ENCODE results near the gene DISC1.
A peak's percentile ranks its signal among the peaks of the same experiment; 100 is the strongest.

DISC1 gene

GRCh38 chr1:231855926-231856325 is 229.3 kb downstream of the DISC1 start:
- no peak for DNase-seq (ENCODE audit: low read depth)

GRCh38 chr1:231856426-231856825 is 229.8 kb downstream of the DISC1 start:
- DNase-seq (ENCODE audit: low read depth), result no peak

GRCh38 chr1:231856894-231857293 is 230.3 kb downstream of the DISC1 start:
- no peak for DNase-seq (ENCODE audit: low read depth)

- DNase-seq (ENCODE audit: low read depth), result no peak
These were observed 231.1 kb downstream of the DISC1 start for GRCh38 chr1:231857609-231858135.

- no peak for DNase-seq (ENCODE audit: low read depth)
These were observed 233.9 kb downstream of the DISC1 start for GRCh38 chr1:231860221-231861088.

- no peak for DNase-seq (ENCODE audit: low read depth)
These were observed 235.2 kb downstream of the DISC1 start for GRCh38 chr1:231861541-231862481.

GRCh38 chr1:231862611-231863010 is 236.0 kb downstream of the DISC1 start:
- no peak for DNase-seq (ENCODE audit: low read depth)

GRCh38 chr1:231865331-231865730 is 238.7 kb downstream of the DISC1 start:
- no peak for DNase-seq (ENCODE audit: low read depth)

GRCh38 chr1:231866392-231867331 is 240.1 kb downstream of the DISC1 start:
- DNase-seq (ENCODE audit: low read depth), result peak; percentile 31

GRCh38 chr1:231867607-231868006 is 241.0 kb downstream of the DISC1 start:
- no peak for DNase-seq (ENCODE audit: low read depth)

GRCh38 chr1:231869364-231869763 is 242.8 kb downstream of the DISC1 start:
- no peak for DNase-seq (ENCODE audit: low read depth)

- DNase-seq (ENCODE audit: low read depth), result no peak
These were observed 244.9 kb downstream of the DISC1 start for GRCh38 chr1:231871471-231871870.

- DNase-seq (ENCODE audit: low read depth), result no peak
These were observed 245.3 kb downstream of the DISC1 start for GRCh38 chr1:231871878-231872277.

- DNase-seq (ENCODE audit: low read depth), result no peak
These were observed 245.9 kb downstream of the DISC1 start for GRCh38 chr1:231872461-231872910.

GRCh38 chr1:231878737-231879136 is 252.1 kb downstream of the DISC1 start:
- DNase-seq (ENCODE audit: low read depth), result no peak

- DNase-seq (ENCODE audit: low read depth), result no peak
These were observed 252.7 kb downstream of the DISC1 start for GRCh38 chr1:231879296-231879695.

GRCh38 chr1:231882333-231882732 is 255.7 kb downstream of the DISC1 start:
- no peak for DNase-seq (ENCODE audit: low read depth)

GRCh38 chr1:231882790-231883189 is 256.2 kb downstream of the DISC1 start:
- no peak for DNase-seq (ENCODE audit: low read depth)

- no peak for DNase-seq (ENCODE audit: low read depth)
These were observed 256.8 kb downstream of the DISC1 start for GRCh38 chr1:231883382-231883781.

GRCh38 chr1:231885209-231885854 is 258.7 kb downstream of the DISC1 start:
- no peak for DNase-seq (ENCODE audit: low read depth)

GRCh38 chr1:231887166-231887565 is 260.6 kb downstream of the DISC1 start:
- no peak for DNase-seq (ENCODE audit: low read depth)

Measured in activated T-cell treated with anti-CD3 and anti-CD28 coated beads for 48 hours (primary cell).